Stimulated activated naive CD8-positive, alpha-beta T cell treated with anti-CD3 and anti-CD28 coated beads, Interleukin-15, Interleukin-2, amounts not matched to agents 100 U/mL and 50 U/mL, for 24 hours (primary cell): ENCODE measurements around the gene KLK5.

Source experiments
- ATAC-seq: fragments of 150-1000 bp; cut with Tn5 transposase; one replicate; pipeline ENCODE4 v1.10.0; 2021
- DNase-seq: peaks from one replicate; pipeline ENCODE4 v3.0.0; 2021

The KLK5 gene

DNA sequence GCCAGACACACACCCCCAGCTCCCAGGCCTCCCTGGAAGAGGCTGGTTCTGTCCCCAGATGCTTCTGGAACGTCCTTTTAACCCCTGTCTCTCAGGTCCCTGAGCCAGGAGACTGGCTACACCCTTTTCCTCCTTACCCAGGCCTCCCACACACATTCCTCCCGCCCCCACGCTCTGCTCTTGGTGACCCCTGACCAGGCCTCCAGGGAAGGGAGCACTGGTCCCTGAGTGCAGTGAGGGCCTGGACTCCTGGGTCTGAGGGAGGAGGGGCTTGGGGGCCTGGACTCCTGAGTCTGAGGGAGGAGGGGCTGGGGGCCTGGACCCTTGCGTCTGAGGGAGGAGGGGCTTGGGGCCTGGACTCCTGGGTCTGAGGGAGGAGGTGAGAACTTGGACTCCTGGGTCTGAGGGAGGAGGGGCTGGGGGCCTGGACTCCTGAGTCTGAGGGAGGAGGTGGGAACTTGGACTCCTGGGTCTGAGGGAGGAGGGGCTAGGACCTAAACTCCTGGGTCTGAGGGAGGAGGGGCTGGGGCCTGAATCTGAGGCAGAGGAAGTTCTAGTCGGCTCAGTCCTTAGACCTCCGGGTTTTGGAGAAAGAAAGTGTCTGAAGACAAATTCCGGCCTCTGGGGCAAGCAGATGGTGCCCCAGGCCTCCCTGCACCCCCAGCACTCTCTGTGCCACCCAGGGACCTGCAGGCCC lies 16.0 kb upstream of the KLK5 start:
- ATAC-seq (no peak), DNase-seq (no peak)

DNA sequence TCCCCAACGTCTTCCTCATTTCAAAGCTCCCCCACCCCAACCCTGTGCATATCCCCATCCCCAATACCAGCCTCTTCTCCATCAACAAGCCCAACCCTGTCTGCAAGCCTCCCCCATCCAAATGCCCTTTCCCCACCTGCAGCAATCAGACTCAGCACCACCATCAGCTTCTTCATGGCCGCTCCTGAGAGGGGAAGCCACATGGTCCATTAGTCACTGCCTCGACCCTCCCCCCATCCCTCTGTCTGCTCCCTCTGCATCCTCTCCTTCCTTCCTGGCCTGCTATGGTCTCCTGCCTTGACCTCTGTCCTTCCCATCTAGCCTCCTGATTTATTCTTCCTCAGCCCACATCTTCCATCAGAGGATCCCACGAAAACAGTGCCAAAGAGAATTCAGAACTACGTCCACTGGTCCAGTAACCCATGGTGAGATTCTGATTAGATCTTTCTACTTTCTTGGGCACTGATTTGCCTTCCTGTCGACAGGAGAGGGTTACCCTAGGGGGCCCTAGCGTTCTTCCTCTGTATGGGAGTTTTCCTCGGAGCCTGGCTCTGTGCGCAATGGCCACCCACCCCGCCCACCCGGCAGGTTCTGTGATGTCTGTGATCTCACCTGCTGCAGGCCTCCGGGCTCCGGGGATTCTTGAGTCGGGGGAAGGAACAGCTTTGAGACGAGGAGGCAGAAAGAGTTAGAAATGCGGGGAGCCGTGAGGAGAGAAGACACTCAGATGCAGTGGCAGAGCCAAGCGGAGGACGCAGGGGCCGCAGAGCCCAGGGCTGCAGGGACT lies 15.3 kb upstream of the KLK5 start:
- ATAC-seq (no peak), DNase-seq (no peak)

DNA sequence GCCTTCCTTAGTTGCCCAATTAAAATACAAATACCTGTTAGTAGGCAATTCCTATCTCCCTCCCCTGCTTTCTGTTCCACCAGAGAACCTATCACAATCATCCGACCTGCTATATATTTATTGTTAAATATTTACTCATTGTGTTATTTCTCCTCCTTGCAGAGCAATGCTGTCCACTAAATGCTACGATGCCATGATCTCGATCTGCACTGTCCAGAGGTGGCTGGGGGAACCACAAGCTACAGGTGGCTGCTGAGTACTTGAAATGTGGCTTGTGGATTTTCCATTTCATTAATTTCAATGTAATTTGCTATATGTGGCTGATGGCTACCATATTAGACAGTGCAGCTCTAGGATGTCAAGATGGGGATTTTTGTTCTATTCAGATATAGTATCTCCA lies 11.4 kb upstream of the KLK5 start:
- ATAC-seq: no peak
- DNase-seq: no peak

DNA sequence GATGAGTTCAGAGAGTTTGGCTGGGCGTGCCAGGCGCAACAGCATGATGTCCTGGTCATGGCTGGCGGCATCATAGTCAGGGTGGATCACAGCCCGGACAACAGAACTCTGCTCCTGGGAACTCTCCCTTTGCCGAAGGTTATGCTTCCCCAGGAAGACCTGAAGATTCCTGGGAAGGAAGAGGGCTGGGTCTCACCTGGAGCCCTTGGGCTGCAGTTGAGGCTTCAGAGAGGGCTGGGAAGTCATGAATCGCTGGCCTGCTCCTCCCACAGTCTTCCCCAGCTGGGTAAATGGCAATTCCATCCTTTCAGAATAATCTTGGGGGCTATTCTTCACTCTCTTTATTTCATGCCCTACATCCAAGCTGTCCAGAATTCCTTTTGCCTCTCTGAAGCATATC lies 10.5 kb upstream of the KLK5 start:
- no peak for ATAC-seq

DNA sequence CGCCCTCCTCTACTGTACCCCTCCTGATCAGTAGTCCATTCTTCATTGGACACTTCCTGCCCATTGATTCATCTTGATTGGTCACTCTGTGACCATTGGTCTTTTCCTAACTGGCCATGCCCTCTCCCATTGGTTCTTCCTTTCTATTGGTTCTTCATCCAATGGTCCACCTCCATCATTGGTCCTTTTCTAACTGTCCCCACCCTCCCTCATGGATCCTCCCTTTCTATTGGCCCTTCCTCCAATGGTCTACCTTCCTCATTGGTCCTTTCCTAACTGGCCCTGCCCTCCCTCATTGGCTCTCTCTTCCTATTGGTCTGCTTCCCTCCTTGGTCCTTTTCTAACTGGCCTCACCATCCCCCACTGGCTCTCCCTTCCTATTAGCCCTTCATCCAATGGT lies 9.4 kb upstream of the KLK5 start:
- ATAC-seq: no peak

More for the DNA sequence above, 10.5 kb upstream of the KLK5 start:
- DNase-seq: no peak

DNA sequence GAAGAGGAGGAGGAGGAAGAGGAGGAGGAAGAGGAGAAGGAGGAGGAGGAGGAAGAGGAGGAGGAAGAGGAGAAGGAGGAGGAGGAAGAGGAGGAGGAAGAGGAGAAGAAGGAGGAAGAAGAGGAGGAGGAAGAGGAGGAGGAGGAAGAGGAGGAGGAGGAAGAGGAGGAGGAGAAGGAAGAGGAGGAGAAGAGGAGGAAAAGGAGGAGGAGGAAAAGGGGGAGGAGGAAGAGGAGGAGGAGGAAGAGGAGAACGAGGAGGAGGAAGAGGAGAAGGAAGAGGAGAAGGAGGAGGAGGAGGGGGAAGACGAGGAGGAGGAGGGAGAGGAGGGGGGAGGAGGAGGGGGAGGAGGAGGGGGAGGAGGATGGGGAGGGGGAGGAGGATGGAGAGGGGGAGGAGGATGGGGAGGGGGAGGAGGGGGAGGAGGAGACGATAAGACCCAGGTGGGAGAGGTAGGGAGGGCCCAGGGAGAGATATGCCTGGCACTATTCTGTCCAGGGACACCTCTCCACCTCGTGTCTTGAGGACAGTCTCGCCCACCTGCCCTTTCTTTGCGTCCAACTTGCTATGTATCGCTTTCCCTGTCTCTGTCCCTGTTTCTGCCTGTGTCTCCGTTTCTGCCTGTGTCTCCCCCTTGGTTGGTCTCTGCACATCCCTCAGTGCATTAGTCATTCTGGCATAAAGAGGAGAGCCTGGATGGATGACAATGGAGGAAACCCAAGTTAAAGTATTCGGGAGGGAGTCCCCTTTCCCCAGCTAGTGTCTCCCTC lies 7.1 kb upstream of the KLK5 start:
- ATAC-seq (no peak), DNase-seq (no peak)

More for the DNA sequence above, 9.4 kb upstream of the KLK5 start:
- no peak for DNase-seq

DNA sequence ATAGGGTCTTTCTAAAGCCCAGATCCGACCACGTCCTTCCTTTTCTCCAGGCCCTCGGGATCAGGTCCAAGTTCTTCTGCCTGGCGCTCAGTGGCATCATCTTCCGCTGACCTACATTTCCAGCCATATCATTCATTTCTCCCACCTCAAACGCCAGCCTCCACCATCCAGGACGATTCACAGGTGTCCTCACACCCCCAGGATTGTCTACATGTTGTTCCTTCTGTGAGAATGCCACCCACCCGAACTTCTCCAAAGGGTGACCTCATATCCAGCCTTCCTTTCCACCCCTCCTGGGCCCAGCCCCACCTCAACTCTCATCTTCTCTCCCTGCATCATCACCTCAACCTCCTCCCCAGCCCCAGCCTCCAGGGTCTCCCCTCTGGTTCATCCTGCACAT lies 4.7 kb upstream of the KLK5 start:
- no peak for DNase-seq
- no peak for ATAC-seq

DNA sequence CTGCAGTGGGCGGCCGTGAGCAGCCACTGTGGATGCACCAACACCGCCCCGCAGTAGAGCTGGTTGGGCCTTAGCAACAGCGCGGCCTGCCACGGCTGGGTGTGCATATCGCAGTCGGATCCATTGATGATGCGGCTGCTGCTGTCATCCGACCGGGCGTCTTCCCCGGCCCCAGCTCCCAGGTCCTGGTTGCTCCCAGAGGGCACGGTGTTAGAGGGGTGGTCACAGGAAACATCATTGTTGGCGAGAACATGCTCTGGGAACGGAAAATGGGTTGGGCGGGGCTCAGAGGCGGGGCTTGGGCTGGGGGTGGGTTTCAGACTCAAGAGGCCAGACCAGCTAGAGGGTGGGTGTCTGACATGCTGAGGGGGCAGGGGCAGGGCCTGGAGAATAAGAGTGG lies 3.0 kb downstream of the KLK5 start:
- ATAC-seq (no peak), DNase-seq (no peak)

DNA sequence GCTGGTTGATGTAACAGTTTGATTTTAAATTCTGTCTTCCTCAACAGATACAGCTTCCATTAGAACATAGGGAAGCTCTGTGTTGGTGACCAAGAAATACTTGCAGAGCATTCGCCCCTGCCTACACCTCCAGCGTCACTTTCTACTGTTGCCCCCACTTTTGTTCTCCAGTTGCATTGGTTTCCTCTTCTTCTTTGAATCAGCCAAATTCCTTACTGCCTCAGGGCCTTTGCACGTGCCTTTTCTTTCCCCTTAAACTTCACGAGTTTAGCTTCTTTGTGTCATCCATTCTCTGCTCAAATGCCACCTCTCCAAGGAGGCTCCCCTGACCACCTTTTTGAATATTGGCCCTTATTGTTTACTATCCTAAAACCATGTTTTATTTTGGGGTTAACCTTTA lies 5.7 kb downstream of the KLK5 start:
- no peak for DNase-seq
- no peak for ATAC-seq

DNA sequence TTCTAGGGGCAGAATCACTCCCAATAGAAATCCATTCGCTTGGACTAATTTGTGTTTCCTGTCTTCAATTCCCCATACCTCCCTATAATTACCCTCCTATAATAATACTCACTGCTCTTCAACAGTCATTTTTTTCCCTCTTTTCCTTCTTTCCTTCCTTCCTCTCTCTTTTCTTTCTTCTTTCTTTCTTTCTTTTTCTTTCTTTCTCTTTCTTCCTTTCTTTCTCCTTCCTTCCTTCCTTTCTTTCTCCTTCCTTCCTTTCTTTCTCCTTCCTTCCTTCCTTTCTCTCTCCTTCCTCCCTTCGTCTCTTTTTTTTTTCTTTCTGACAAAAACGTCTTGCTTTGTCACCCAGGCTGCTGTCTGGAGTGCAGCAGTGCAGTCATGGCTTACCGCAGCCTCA lies 8.0 kb downstream of the KLK5 start:
- ATAC-seq (no peak), DNase-seq (no peak)

DNA sequence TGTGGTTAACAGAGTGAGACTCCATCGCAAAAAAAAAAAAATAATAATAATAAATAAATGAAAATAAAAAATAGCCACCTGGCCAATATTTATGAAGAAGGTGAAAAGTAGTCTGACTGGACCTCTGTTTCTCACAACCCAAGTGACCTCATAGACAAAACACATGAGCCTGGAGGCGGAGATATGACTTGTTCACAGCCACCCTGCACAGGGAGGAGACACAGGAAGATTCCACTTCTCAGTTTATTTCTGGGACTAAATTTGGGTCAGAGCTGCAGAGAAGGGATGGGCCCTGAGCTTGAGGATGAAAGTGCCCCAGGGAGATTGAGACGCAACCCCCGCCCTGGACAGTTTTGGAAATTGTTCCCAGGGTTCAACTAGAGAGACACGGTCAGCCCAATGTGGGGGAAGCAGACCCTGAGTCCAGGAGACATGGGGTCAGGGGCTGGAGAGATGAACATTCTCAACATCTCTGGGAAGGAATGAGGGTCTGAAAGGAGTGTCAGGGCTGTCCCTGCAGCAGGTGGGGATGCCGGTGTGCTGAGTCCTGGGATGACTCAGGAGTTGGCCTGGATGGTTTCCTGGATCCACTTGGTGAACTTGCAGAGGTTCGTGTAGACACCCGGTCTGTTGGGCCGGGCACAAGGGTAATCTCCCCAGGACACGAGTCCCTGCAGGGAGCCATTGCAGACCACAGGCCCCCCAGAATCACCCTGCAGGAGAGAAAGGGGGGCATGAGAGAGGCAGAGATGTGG lies 9.6 kb downstream of the KLK5 start:
- ATAC-seq (no peak), DNase-seq (no peak)

DNA sequence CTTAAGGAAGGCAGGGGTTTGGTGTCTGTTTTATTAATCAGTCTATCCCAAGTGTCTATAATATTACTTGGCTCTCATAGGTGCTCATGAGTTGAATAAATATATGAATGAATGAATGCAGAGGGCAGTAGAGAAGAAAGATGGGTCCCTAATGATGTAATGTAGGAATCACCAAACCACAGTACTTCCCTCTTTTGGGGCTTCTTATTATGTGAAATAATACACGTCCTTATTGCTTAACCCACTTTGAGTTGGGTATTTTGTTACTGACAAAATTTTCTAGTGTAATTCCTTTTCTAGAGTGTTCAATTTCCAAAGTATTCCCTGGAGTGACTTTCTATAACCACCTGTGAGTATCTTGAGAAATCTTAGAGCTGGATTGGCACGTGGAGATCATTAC lies 13.2 kb downstream of the KLK5 start:
- ATAC-seq (no peak), DNase-seq (no peak)

DNA sequence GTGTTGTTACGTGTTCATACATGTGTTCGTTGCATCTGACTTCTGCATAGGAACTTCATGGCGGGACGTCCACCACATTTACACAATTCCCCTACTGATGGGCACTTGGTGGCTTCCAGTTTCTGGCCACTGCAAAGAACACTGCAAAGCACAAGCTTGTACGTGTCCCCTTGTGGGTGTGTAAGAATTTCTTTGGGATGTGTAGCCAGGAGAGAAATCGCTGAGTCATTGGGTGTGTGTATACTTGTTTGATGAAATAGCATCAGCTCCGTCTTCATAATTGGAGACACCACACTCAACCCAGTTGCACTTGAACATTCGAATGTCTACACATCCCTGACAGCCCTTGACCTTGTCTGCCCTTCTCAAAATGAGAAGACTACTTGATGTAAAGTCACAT lies 19.2 kb downstream of the KLK5 start:
- no peak for ATAC-seq
- no peak for DNase-seq

DNA sequence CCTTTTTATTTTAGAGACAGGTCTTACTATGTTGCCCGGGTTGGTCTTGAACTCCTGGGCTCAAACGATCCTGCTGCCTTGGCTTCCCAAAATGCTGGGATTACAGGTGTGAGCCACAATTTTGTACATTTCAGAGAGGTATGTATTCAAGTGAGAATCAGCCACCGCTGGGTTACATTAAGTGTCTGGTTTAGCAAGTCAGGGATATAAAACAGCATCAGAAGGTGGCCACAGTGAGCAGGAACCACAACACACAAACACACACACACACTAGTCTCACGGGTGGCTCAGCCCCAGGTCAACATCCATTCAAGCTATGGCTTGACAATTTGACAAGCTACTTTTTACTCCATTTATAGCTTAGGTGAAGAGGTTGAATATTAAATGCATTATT lies 20.2 kb downstream of the KLK5 start:
- ATAC-seq (no peak), DNase-seq (no peak)

DNA sequence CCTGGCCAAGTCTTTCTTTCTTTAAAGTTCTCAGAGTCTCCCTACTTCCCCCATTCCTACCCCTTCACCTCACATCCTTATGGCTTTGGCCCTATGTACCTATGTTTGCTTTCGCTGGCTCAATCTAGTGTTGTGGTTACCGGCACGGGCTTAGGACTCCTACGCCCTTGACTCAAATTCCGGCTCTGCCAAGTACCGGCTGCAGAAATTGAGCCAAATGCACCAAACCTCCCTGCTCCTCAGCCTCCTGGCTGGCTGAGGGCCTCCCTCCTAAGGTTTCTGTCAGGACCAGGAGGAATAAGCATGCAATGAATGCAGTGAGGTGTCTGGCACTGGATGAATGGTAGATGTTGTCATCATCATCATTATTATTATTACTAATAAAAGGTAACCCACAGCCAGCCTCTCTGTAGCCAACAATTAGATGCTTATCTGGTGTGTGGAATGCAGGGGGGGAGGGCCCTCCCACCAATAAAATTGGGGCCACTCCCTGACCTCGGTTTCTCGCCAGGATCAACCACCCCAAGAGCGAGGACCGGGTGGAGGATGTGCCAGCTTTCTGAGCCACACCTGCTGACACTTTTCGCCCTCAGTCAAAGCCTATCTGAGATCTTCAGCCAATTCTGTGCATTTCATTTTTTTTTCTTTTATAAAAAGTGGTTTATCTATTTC lies 20.7 kb downstream of the KLK5 start:
- no peak for DNase-seq
- no peak for ATAC-seq

DNA sequence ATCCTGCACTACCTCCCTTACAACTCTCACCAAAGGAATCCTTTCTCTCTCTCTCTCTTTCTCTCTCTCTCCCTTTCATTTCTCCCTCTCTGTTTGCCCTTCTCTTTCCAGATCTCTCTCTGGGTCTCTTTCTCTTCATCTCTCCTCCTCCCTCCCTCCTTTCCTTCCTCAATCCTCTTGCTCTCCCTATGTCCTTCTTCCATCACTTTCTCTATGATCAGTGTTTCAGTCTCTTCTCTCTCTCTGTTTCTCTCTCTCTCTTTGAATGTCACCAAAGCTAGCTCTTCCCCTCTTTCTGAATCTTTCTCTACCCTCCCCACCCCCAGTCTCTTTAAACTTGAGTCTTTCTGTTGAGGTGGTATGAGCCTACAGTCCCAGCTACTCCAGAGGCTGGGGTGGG lies 21.8 kb downstream of the KLK5 start:
- DNase-seq: no peak
- no peak for ATAC-seq

DNA sequence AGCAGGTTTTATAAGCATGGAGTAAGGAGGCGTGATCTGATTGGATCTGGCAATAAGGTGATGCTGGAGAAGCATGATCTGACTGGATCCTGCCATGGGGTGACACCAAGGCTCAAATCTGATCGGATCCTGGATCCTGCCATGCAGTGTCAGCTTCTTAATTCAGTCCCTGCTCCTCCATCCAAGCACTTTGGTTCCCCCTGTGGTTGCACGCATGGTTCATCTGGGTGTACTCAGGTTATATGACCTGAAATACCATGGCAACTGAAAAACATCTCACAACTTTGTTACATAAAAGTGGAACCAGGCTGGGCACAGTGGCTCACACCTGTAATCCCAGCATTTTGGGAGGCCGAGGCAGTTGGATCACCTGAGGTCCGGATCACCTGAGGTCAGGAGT lies 24.0 kb downstream of the KLK5 start:
- ATAC-seq (no peak), DNase-seq (no peak)

DNA sequence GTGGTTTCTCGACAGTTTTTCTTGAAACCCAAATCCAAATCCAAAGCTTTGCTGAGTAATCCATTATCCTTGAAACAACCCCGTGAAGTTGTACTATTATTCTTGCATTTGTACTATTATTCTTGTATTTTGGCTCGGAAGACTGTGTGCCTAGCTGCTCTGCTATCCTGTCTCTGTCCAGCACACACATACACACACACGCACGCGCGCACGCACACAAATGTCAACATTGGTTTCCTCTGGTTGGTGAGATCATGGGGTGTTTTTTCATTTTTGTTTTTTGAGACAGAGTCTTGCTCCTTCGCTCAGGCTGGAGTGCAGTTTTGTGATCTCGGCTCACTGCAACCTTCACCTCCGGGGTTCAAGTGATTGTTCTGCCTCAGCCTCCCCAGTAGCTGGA lies 26.7 kb downstream of the KLK5 start:
- ATAC-seq (no peak), DNase-seq (no peak)

DNA sequence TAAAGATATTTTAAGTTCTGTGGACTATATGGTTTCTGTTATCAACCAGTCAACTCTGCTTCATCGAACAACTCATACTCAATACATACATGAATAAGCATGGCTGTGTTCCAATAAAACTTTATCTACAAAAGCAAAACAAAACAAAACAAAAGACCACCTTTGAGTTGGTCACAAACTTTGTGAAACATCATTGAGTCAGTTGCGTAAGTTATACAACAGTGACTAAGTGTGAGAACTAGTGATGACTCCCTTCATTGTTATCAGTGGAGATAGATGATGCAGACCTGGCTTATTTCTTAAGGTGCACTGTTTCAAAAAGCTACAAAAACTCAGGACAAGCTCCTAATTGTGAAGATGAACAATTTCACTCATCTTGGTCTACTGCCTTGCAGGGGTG lies 27.1 kb downstream of the KLK5 start:
- no peak for ATAC-seq

DNA sequence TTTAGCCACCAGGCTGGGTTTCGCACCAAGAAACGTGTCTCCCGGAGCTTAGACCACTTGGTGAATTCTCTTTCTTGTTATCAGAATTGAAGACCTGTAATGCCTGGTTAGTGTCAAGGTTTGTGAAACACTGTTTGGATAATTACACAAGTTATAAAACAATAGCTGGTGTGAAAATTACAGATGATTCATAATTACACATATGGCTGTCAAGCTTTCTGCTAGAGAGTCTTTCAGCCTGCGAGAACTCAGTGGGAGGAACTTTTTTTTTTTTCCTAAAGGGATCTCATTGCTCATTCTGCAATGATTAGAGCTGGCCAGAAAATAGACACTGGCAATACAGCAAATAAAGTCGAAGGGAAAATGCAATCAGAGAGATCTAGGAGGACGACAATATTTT lies 28.3 kb downstream of the KLK5 start:
- no peak for ATAC-seq
- DNase-seq: no peak

More for the DNA sequence above, 27.1 kb downstream of the KLK5 start:
- DNase-seq: no peak

DNA sequence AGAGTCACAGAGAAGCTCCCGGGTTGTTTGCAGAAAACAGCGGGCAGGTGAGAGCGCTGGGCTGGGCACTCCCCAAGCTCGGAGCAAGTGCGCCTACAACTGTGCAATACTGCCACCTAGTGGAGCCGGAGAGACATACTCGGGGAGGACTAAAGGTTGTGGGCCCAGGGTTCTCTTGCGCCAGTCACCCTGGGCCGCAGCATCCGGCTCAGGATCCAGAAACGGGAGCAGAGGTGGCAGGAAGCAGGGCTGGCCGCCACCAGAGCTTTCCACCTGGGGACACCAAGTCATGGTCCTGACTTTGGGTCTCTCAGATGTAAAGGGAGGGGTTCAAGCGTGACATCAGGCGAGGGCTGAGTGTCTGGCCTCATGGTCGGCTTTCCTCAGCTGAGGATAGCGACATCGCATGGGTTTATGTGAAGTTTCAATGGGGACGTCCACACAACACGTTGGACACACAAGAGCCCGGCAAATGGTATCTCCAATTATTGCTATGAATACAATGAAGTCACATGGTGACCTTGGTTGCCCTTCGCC lies 30.5 kb downstream of the KLK5 start:
- ATAC-seq: peak; percentile 97
- DNase-seq: peak; percentile 82
